H9 (cell line): ENCODE measurements around the gene NACAD. TPM values are rescaled to one million over a fixed set of nuclear protein-coding genes. Genes with fewer than 3 reads are reported as not detected.

Source experiments
- DNase-seq: peaks from one replicate; pipeline ENCODE4 v3.0.0-alpha.2; 2017
- H2AFZ ChIP-seq: one replicate; pipeline ENCODE4 v1.6.1; 2013; ENCODE audit warnings: mild to moderate bottlenecking, low read length, control low read depth, moderate library complexity
- H2AK5ac ChIP-seq: 2 replicates; pipeline ENCODE4 v1.6.1; 2013; ENCODE audit warnings: low read length, control low read depth, mixed read lengths; ENCODE audit not compliant: insufficient read length
- H2BK120ac ChIP-seq: one replicate; pipeline ENCODE4 v1.6.1; 2013; ENCODE audit warnings: low read depth, mild to moderate bottlenecking, low read length, control low read depth, inconsistent platforms; ENCODE audit not compliant: poor library complexity, severe bottlenecking
- H2BK12ac ChIP-seq: 2 replicates; pipeline ENCODE4 v1.6.1; 2013; ENCODE audit warnings: low read length, control low read depth, mixed read lengths, low read depth; ENCODE audit not compliant: insufficient read length
- H2BK15ac ChIP-seq: 2 replicates; pipeline ENCODE4 v1.6.1; 2013; ENCODE audit warnings: low read depth, low read length, control low read depth
- H2BK20ac ChIP-seq: one replicate; pipeline ENCODE4 v1.6.1; 2013; ENCODE audit warnings: low read depth, mild to moderate bottlenecking, low read length, control low read depth, inconsistent platforms; ENCODE audit not compliant: poor library complexity, severe bottlenecking
- H2BK5ac ChIP-seq: 2 replicates; pipeline ENCODE4 v1.6.1; 2013; ENCODE audit warnings: low read length, control low read depth, mixed read lengths; ENCODE audit not compliant: insufficient read length
- H3K14ac ChIP-seq: 2 replicates; pipeline ENCODE4 v1.6.1; 2013; ENCODE audit warnings: low read length, control low read depth; ENCODE audit not compliant: insufficient read depth
- H3K18ac ChIP-seq: 2 replicates; pipeline ENCODE4 v1.6.1; 2013; ENCODE audit warnings: low read depth, mild to moderate bottlenecking, mixed read lengths, low read length, control low read depth; ENCODE audit not compliant: insufficient read length
- H3K23ac ChIP-seq: 2 replicates; pipeline ENCODE4 v1.6.1; 2013; ENCODE audit warnings: low read length, control low read depth, mixed read lengths, low read depth; ENCODE audit not compliant: insufficient read length
- H3K23me2 ChIP-seq: 2 replicates; pipeline ENCODE4 v1.6.1; 2013; ENCODE audit warnings: low read depth, mild to moderate bottlenecking, mixed read lengths, low read length, control low read depth; ENCODE audit not compliant: insufficient read length, poor library complexity, severe bottlenecking
- H3K27ac ChIP-seq: 2 replicates; pipeline ENCODE4 v1.5.1; 2013; ENCODE audit warnings: low read length, control low read depth, mixed read lengths, low read depth; ENCODE audit not compliant: insufficient read length
- H3K27me3 ChIP-seq: 2 replicates; pipeline ENCODE4 v1.6.1; 2013; ENCODE audit warnings: low read length, control low read depth, inconsistent platforms; ENCODE audit not compliant: insufficient read depth
- H3K4ac ChIP-seq: 2 replicates; pipeline ENCODE4 v1.6.1; 2013; ENCODE audit warnings: low read depth, mild to moderate bottlenecking, control low read depth, inconsistent platforms, low read length, moderate library complexity
- H3K4me1 ChIP-seq: 2 replicates; pipeline ENCODE4 v1.6.1; 2013; ENCODE audit warnings: low read length, control low read depth, inconsistent platforms; ENCODE audit not compliant: insufficient read depth
- H3K4me2 ChIP-seq: 2 replicates; pipeline ENCODE4 v1.6.1; 2013; ENCODE audit warnings: low read length, control low read depth, mixed read lengths; ENCODE audit not compliant: insufficient read length, insufficient read depth
- H3K56ac ChIP-seq: 2 replicates; pipeline ENCODE4 v1.6.1; 2013; ENCODE audit warnings: low read depth, mild to moderate bottlenecking, mixed read lengths, low read length, control low read depth; ENCODE audit not compliant: insufficient read length
- H3K79me1 ChIP-seq: 2 replicates; pipeline ENCODE4 v1.6.1; 2013; ENCODE audit warnings: low read depth, mild to moderate bottlenecking, moderate library complexity, low read length, control low read depth, inconsistent platforms; ENCODE audit not compliant: insufficient read depth, poor library complexity, severe bottlenecking
- H3K79me2 ChIP-seq: 2 replicates; pipeline ENCODE4 v1.6.1; 2013; ENCODE audit warnings: low read length, control low read depth, inconsistent platforms; ENCODE audit not compliant: insufficient read depth
- H3K9ac ChIP-seq: 2 replicates; pipeline ENCODE4 v1.6.1; 2013; ENCODE audit warnings: low read length, control low read depth, mixed read lengths; ENCODE audit not compliant: insufficient read length; ENCODE audit errors: extremely low read depth
- H3K9me3 ChIP-seq: one replicate; pipeline ENCODE4 v1.6.1; 2013; ENCODE audit warnings: low read depth, low read length, inconsistent platforms; ENCODE audit not compliant: control insufficient read depth
- H3T11ph ChIP-seq: one replicate; pipeline ENCODE4 v1.6.1; 2013; ENCODE audit warnings: mild to moderate bottlenecking, low read length, control low read depth, inconsistent platforms
- H4K20me1 ChIP-seq: one replicate; pipeline ENCODE4 v1.6.1; 2013; ENCODE audit not compliant: control insufficient read depth, insufficient read length, insufficient read depth
- H4K5ac ChIP-seq: 2 replicates; pipeline ENCODE4 v1.6.1; 2013; ENCODE audit warnings: low read depth, mild to moderate bottlenecking, mixed read lengths, low read length, control low read depth; ENCODE audit not compliant: insufficient read length
- H4K8ac ChIP-seq: replicated peaks from 2 replicates; pipeline ENCODE4 v1.6.1; 2013; ENCODE audit warnings: low read length, control low read depth, mixed read lengths, low read depth; ENCODE audit not compliant: insufficient read length
- H4K91ac ChIP-seq: 2 replicates; pipeline ENCODE4 v1.6.1; 2013; ENCODE audit warnings: low read depth, mild to moderate bottlenecking, moderate library complexity, mixed read lengths, low read length, control low read depth; ENCODE audit not compliant: insufficient read length
- H3K27ac Mint-ChIP-seq, 3 experiments: 2 replicates in 2 of 3; 3 replicates in 1 of 3; pipeline ENCODE4 v1.8.0; 2020 to 2021; ENCODE audit warnings: mixed read lengths in 3 of 3, mild to moderate bottlenecking in 1 of 3, moderate library complexity in 1 of 3
- H3K27me3 Mint-ChIP-seq: 2 replicates; pipeline ENCODE4 v1.8.0; 2021; ENCODE audit warnings: low read depth, mild to moderate bottlenecking, moderate library complexity, mixed read lengths
- H3K36me3 Mint-ChIP-seq, 3 experiments: 2 replicates in 2 of 3; 3 replicates in 1 of 3; pipeline ENCODE4 v1.8.0; 2020 to 2021; ENCODE audit warnings: low read depth in 3 of 3, mixed read lengths in 3 of 3; ENCODE audit not compliant: insufficient read depth in 1 of 3
- H3K4me1 Mint-ChIP-seq, 2 experiments: 2 replicates each; pipeline ENCODE4 v1.8.0; 2020; ENCODE audit warnings: mixed read lengths in 2 of 2
- H3K4me3 Mint-ChIP-seq, 2 experiments: 2 replicates in 1 of 2; 3 replicates in 1 of 2; pipeline ENCODE4 v1.8.0; 2020 to 2021; ENCODE audit warnings: mild to moderate bottlenecking in 2 of 2, mixed read lengths in 2 of 2, moderate library complexity in 1 of 2
- H3K9me3 Mint-ChIP-seq, 2 experiments: 2 replicates in 1 of 2; 3 replicates in 1 of 2; pipeline ENCODE4 v1.8.0; 2020; ENCODE audit warnings: mild to moderate bottlenecking in 2 of 2, mixed read lengths in 2 of 2, moderate library complexity in 1 of 2
- WGBS: extraction: QIAGEN DNeasy Blood & Tissue Kit; methylation state at CpG from one replicate; pipeline ENCODE4 v1.1.7; 2013; ENCODE audit warnings: missing lambda C conversion rate, low lambda C conversion rate, mixed read lengths; ENCODE audit not compliant: insufficient read length; ENCODE audit errors: extremely low coverage; 5-methylcytosine and 5-hydroxymethylcytosine counted together
- total RNA-seq: library from RNA; stranded (reverse); gene quantifications from 2 replicates; pipeline ENCODE4 v1.2.1, GENCODE V29; 2021
- TF ChIP-seq, protein P1 (sequence below): fragments of 200-600 bp; sonication (generic); conservative IDR thresholded peaks from 3 replicates; pipeline ENCODE4 v1.8.0; 2021; ENCODE audit warnings: antibody characterized with exemption, mild to moderate bottlenecking

Gene NACAD
- total RNA-seq, 1 experiment from 2014 or later = 8.0 TPM

DNA sequence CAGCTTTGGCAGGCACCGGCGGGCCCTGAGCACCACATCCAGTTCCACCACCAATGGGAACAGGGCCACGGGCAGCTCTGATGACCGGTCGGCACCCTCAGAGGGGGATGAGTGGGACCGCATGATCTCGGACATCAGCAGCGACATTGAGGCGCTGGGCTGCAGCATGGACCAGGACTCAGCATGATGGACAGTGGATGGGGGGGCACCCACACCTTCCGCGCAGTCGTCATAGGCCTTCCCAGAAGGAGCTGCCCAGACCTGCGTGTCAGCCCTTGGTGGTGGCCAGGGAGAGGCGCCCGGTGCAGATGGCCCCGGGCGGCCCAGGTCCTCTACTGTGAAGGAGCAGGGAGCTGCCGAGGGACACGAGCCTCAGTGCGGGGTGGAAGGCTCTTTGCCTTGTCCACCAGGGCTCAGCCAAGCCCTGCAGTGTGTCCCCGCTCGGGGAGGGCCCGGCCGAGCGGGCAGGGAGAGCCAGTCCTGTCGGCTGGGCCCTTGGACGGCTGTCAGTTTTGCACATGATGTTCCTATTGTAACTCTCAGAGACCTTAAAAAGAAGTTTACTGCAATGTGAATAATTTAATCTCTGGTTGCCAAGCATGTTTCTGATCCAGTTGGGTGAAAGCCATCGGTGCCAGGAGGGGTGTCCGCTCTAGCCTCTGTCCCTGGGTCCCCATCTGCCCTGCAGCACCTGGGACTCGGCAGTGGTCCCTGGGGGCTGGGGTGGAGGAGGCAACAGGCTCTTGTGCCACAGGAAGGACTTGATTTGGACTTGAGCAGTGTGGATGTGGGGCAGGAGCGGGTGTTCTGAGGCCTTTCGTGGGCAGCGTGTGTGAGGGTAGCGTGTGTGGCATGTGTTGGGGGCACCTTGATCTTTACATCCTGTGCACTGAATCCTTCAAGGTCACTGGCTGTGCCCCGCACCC, 12.6 kb downstream of the NACAD start:
- Histone ChIP-seq H3K23me2 (no peaks in the 10 kb centered on the region), H3K14ac (no peak overlapping the region), H3K18ac (no peak overlapping the region), H3K9ac (no peak overlapping the region), H3K56ac (no peak overlapping the region), H4K5ac (no peak overlapping the region), H2BK20ac (no peak overlapping the region), H2BK12ac (no peak overlapping the region), H2BK15ac (no peak overlapping the region), H3K79me2 (no peaks in the 10 kb centered on the region), H3K79me1 (no peaks in the 10 kb centered on the region), H2AK5ac (no peak overlapping the region), H3K4ac (no peak overlapping the region), H3K9me3 (no peaks in the 10 kb centered on the region), H3T11ph (no peak overlapping the region), H3K4me1 (no peaks in the 10 kb centered on the region), H4K20me1 (no peaks in the 10 kb centered on the region), H3K27me3 (no peaks in the 10 kb centered on the region), H4K91ac (no peak overlapping the region), H3K27ac (no peak overlapping the region), H2BK5ac (no peak overlapping the region), H2AFZ (no peak overlapping the region), H3K23ac (no peak overlapping the region), H2BK120ac (no peak overlapping the region), H4K8ac (no peak overlapping the region), H3K4me2 (no peak overlapping the region)
- TF ChIP-seq, protein P1, sequence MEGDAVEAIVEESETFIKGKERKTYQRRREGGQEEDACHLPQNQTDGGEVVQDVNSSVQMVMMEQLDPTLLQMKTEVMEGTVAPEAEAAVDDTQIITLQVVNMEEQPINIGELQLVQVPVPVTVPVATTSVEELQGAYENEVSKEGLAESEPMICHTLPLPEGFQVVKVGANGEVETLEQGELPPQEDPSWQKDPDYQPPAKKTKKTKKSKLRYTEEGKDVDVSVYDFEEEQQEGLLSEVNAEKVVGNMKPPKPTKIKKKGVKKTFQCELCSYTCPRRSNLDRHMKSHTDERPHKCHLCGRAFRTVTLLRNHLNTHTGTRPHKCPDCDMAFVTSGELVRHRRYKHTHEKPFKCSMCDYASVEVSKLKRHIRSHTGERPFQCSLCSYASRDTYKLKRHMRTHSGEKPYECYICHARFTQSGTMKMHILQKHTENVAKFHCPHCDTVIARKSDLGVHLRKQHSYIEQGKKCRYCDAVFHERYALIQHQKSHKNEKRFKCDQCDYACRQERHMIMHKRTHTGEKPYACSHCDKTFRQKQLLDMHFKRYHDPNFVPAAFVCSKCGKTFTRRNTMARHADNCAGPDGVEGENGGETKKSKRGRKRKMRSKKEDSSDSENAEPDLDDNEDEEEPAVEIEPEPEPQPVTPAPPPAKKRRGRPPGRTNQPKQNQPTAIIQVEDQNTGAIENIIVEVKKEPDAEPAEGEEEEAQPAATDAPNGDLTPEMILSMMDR = no peak
- no CpG with 5 or more reads among the region's 35 CpGs for WGBS
- H3K4me3 Mint-ChIP-seq = no peak overlapping the region
- H3K27me3 Mint-ChIP-seq = peaks cover 4% of the 10 kb centered on the region; the same call in 1 of the 2 replicates
- DNase-seq = no peak
- H3K9me3 Mint-ChIP-seq = peaks cover 0 to 3% of the 10 kb centered on the region in 2 experiments; a peak in 3 of 5 replicates
- peaks cover 0 to 7% of the 10 kb centered on the region in 2 experiments; a peak in 1 of 4 replicates for H3K4me1 Mint-ChIP-seq
- peaks cover 6 to 44% (median 23%) of the 10 kb centered on the region in 3 experiments; a peak in 6 of 7 replicates for H3K36me3 Mint-ChIP-seq
- H3K27ac Mint-ChIP-seq = no peak overlapping the region
